DND-41 (cell line): ENCODE data around the gene TTYH2.

Experiments used
- CTCF ChIP-seq: IDR thresholded peaks from 2 replicates; pipeline ENCODE4 v1.5.1; 2012; ENCODE audit warnings: borderline replicate concordance, low read length, moderate library complexity, mild to moderate bottlenecking; ENCODE audit not compliant: poor library complexity, severe bottlenecking; ENCODE audit errors: extremely low read depth
- EZH2 ChIP-seq: IDR thresholded peaks from 3 replicates; pipeline ENCODE4 v1.6.1; 2012; ENCODE audit warnings: borderline replicate concordance, low read depth, mild to moderate bottlenecking, moderate library complexity, low read length, inconsistent platforms; ENCODE audit not compliant: severe bottlenecking

GRCh38 chr17:74212209-74212912 lies 1.0 kb upstream of the TTYH2 start:
- no peak for TF ChIP-seq CTCF
- TF ChIP-seq EZH2 = no peak
